ENCODE results near the gene ELOF1.
A peak's percentile ranks its signal among the peaks of the same experiment; 100 is the strongest.

The ELOF1 gene

DNA sequence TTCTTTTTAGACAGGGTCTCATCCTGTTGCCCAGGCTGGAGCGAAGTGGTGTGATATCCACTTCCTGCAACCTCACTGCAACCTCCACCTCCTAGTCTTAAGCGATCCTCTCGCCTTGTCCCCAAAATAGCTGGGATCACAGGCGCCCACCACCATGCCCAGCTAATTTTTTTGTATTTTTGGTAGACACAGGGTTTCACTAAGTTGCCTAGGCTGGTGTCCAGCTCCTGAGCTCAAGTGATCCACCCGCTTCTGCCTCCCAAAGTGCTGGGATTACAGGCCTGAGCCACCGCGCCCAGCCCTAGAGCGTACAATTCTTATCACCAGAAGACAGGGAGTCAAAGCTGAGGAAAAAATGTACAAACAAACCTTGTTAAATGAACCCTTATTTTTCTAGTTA lies 4.5 kb upstream of the ELOF1 start:
- Histone ChIP-seq H3K79me2 (ENCODE audit: insufficient read depth, low read length) (peaks cover 10% of the 10 kb centered on the region), H3K9ac (ENCODE audit: low read depth, low read length) (no peak overlapping the region), H3K27me3 (ENCODE audit: insufficient read depth, low read length, poor library complexity) (no peaks in the 10 kb centered on the region), H4K20me1 (ENCODE audit: insufficient read depth, low read length) (no peaks in the 10 kb centered on the region), H2AFZ (ENCODE audit: low read depth, low read length) (no peak overlapping the region), H3K36me3 (ENCODE audit: insufficient read depth, low read length) (no peaks in the 10 kb centered on the region), H3K4me2 (ENCODE audit: insufficient read depth, low read length) (no peak overlapping the region), H3K9me3 (ENCODE audit: insufficient read depth, low read length, severe bottlenecking) (no peaks in the 10 kb centered on the region), H3K4me3 (ENCODE audit: low read depth in 1 of 2, low read length in 2 of 2) (no peak overlapping the region), H3K4me1 (ENCODE audit: insufficient read depth, low read length) (peaks cover 12% of the 10 kb centered on the region), H3K27ac (ENCODE audit: low read length) (no peak overlapping the region)
- DNase-seq (no peak), ATAC-seq (ENCODE audit: insufficient read depth, low read depth) (no peak)
- TF ChIP-seq, protein P1, sequence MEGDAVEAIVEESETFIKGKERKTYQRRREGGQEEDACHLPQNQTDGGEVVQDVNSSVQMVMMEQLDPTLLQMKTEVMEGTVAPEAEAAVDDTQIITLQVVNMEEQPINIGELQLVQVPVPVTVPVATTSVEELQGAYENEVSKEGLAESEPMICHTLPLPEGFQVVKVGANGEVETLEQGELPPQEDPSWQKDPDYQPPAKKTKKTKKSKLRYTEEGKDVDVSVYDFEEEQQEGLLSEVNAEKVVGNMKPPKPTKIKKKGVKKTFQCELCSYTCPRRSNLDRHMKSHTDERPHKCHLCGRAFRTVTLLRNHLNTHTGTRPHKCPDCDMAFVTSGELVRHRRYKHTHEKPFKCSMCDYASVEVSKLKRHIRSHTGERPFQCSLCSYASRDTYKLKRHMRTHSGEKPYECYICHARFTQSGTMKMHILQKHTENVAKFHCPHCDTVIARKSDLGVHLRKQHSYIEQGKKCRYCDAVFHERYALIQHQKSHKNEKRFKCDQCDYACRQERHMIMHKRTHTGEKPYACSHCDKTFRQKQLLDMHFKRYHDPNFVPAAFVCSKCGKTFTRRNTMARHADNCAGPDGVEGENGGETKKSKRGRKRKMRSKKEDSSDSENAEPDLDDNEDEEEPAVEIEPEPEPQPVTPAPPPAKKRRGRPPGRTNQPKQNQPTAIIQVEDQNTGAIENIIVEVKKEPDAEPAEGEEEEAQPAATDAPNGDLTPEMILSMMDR (IDR thresholded peaks at IDR 0.05; ENCODE audit: borderline replicate concordance, extremely low read depth, low read length, poor library complexity, severe bottlenecking): no peak
- no peak for TF ChIP-seq EZH2 (IDR thresholded peaks at IDR 0.05; ENCODE audit: borderline replicate concordance, low read depth, low read length, severe bottlenecking)

DNA sequence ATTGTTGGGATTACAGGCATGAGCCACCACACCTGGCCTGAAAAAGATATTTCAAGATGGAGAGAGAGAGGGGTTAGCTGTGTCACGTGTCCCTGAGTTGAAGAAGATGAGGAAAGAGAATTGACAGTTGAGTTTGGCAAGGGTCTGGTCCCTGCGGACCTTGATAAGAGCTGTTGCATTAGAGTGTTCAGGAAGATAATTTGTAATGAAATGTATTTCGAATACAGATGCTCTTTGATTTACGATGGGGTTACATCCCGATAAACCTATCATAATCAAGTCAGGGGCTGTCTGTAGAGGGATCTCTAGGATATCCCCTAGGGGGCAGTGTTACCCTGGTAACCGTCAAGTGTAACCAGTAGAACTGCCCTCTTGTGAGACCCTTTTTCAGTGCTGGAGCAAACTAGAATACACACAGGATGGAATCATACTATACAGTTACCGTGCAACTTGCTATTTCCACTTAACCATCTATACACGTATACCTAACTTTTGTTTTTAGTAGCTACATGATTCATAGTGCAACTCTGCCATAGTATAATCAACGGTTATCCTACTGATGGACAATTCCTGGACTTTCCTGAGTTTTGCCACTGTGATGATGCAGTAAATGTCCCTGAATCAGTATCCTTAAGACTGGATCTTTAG lies 1.5 kb upstream of the ELOF1 start:
- no peaks in the 10 kb centered on the region for H3K9me3 ChIP-seq (ENCODE audit: insufficient read depth, low read length, severe bottlenecking)
- H3K4me1 ChIP-seq (ENCODE audit: insufficient read depth, low read length): peaks cover 31% of the 10 kb centered on the region
- peaks cover 39% of the 10 kb centered on the region for H3K79me2 ChIP-seq (ENCODE audit: insufficient read depth, low read length)
- H3K4me3 ChIP-seq (ENCODE audit: low read depth in 1 of 2, low read length in 2 of 2): peak overlapping the region in 1 of 2 experiments; percentile 84; a peak in 2 of 4 replicates
- no peak for TF ChIP-seq EZH2 (IDR thresholded peaks at IDR 0.05; ENCODE audit: borderline replicate concordance, low read depth, low read length, severe bottlenecking)
- TF ChIP-seq, protein P1 (IDR thresholded peaks at IDR 0.05; ENCODE audit: borderline replicate concordance, extremely low read depth, low read length, poor library complexity, severe bottlenecking): peak; percentile 91
- DNase-seq (peak; percentile 79), ATAC-seq (ENCODE audit: insufficient read depth, low read depth) (peak; percentile 63)
- H3K27ac ChIP-seq (ENCODE audit: low read length): no peak overlapping the region
- peak overlapping the region; percentile 85 for H3K4me2 ChIP-seq (ENCODE audit: insufficient read depth, low read length)
- peak overlapping the region; percentile 60 for H3K9ac ChIP-seq (ENCODE audit: low read depth, low read length)
- peaks cover 5% of the 10 kb centered on the region for H3K36me3 ChIP-seq (ENCODE audit: insufficient read depth, low read length)
- H4K20me1 ChIP-seq (ENCODE audit: insufficient read depth, low read length): peaks cover 18% of the 10 kb centered on the region
- H3K27me3 ChIP-seq (ENCODE audit: insufficient read depth, low read length, poor library complexity): no peaks in the 10 kb centered on the region
- H2AFZ ChIP-seq (ENCODE audit: low read depth, low read length): no peak overlapping the region

GRCh38 chr19:11556634-11557420 lies 2.2 kb downstream of the ELOF1 start:
- Histone ChIP-seq H4K20me1 (ENCODE audit: insufficient read depth, low read length) (peaks cover 36% of the 10 kb centered on the region), H3K27ac (ENCODE audit: low read length) (no peak overlapping the region), H3K4me3 (ENCODE audit: low read depth in 1 of 2, low read length in 2 of 2) (peak overlapping the region in 1 of 2 experiments; percentile 29; a peak in 1 of 4 replicates), H2AFZ (ENCODE audit: low read depth, low read length) (no peak overlapping the region), H3K79me2 (ENCODE audit: insufficient read depth, low read length) (peaks cover 44% of the 10 kb centered on the region), H3K27me3 (ENCODE audit: insufficient read depth, low read length, poor library complexity) (no peaks in the 10 kb centered on the region), H3K9ac (ENCODE audit: low read depth, low read length) (no peak overlapping the region), H3K4me1 (ENCODE audit: insufficient read depth, low read length) (peaks cover 31% of the 10 kb centered on the region), H3K4me2 (ENCODE audit: insufficient read depth, low read length) (peak overlapping the region; percentile 85), H3K9me3 (ENCODE audit: insufficient read depth, low read length, severe bottlenecking) (no peaks in the 10 kb centered on the region), H3K36me3 (ENCODE audit: insufficient read depth, low read length) (peaks cover 38% of the 10 kb centered on the region)
- ATAC-seq (ENCODE audit: insufficient read depth, low read depth): no peak
- TF ChIP-seq, protein P1 (IDR thresholded peaks at IDR 0.05; ENCODE audit: borderline replicate concordance, extremely low read depth, low read length, poor library complexity, severe bottlenecking): no peak
- no peak for TF ChIP-seq EZH2 (IDR thresholded peaks at IDR 0.05; ENCODE audit: borderline replicate concordance, low read depth, low read length, severe bottlenecking)
- DNase-seq: no peak

Measured in DND-41 (cell line).